GM18505 (cell line): ENCODE results near the gene TTC24.
A peak's percentile ranks its signal among the peaks of the same experiment; 100 is the strongest.
"Not testable (repeated sequence)": the region's sequence is repeated elsewhere in the genome, so short reads cannot be mapped to it uniquely, and the experiment has no call there.

Experiments used
- ATAC-seq: cut with Tn5 transposase; IDR thresholded peaks from one replicate; pipeline ENCODE4 v1.9.1; 2021; ENCODE audit not compliant: unreplicated experiment
- POLR2A ChIP-seq: IDR thresholded peaks from 4 replicates; pipeline ENCODE4 v1.6.1; 2011; ENCODE audit warnings: borderline replicate concordance; ENCODE audit not compliant: insufficient read depth, insufficient read length; ENCODE audit errors: extremely low read depth

TTC24 gene

DNA sequence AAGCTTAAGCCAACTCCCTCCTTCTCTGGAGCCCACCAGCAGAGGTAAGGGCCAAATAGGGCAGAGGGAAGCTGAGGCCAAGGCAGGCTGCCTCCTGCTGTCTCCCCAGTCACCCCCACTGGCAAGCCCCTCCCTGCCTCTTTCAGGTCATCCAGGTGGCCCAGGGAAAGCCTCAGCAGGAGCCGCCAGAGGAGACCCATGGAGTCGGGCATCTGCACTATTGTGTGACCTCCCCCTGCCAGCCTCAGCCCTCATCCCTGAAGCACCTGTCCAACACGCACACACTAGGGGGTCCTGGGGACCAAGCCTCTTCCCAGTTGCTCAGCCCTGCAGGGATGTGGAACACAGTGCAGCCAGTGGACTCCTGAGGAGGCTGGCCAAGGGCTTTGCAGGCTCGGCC is 6.8 kb downstream of the TTC24 start:
- no peak for ATAC-seq
- TF ChIP-seq POLR2A, result no peak

GRCh38 chr1:156586892-156587477 is 7.5 kb downstream of the TTC24 start:
- TF ChIP-seq POLR2A, result no peak
- no peak for ATAC-seq

DNA sequence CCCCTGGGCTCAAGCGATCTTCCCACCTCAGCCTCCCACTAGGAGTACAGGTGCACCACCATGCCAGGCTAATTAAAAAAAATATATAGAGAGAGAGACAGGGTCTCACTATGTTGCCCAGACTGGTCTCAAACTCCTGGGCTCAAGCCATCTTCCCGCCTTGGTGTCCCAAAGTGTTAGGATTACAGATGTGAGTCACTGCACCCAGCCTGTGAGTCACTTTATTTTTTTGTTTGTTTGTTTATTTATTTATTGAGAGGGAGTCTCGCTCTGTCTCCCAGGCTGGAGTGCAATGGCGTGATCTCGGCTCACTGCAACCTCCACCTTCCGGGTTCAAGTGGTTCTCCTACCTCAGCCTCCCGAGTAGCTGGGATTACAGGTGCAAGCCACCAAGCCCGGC is 8.4 kb downstream of the TTC24 start:
- ATAC-seq, result not testable (repeated sequence)

GRCh38 chr1:156589546-156589945 is 10.0 kb downstream of the TTC24 start:
- TF ChIP-seq POLR2A, result no peak
- no peak for ATAC-seq

GRCh38 chr1:156590326-156591180 is 11.0 kb downstream of the TTC24 start:
- no peak for ATAC-seq
- no peak for TF ChIP-seq POLR2A

GRCh38 chr1:156591181-156591431 is 11.6 kb downstream of the TTC24 start:
- no peak for ATAC-seq
- no peak for TF ChIP-seq POLR2A

DNA sequence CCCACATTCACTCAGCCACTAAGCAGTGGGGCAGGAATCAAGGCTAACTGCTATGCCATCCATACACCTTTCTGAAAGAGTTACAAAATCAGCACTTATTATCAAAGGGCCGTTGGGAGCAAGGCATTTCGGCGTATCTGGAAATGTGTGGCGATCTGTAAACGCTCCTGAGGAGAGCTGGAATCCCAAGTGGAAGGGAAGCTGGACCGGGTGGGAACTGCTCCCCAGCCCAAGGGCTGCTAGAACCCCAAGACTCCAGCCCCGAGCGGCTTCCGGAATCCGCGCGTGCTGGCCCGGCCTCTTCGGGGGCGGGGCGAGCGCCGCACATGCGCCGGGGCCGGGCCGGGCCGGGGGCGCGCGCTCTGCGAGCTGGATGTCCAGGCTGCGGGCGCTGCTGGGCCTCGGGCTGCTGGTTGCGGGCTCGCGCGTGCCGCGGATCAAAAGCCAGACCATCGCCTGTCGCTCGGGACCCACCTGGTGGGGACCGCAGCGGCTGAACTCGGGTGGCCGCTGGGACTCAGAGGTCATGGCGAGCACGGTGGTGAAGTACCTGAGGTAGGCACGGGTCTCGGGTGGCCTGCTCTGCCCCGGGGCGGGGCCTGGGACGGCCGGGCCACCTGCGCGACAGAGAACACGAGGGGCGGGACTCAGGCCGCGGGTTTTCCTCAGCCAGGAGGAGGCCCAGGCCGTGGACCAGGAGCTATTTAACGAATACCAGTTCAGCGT is 12.1 kb downstream of the TTC24 start, which contains the start of gene NAXE:
NAXE (plus strand) TSS at position 345 of the 726 bp plus-strand sequence; CDS start at position 374, 29 bp downstream.
- TF ChIP-seq POLR2A, result peak; percentile 95
- ATAC-seq, result peak; percentile 85

- peak; percentile 15 for TF ChIP-seq POLR2A
- no peak for ATAC-seq
Observed at GRCh38 chr1:156592158-156592909, 12.8 kb downstream of the TTC24 start.

GRCh38 chr1:156592910-156593660 is 13.6 kb downstream of the TTC24 start:
- peak; percentile 21 for TF ChIP-seq POLR2A
- ATAC-seq, result no peak

- no peak for TF ChIP-seq POLR2A
- ATAC-seq, result no peak
Observed at GRCh38 chr1:156593661-156593989, 14.1 kb downstream of the TTC24 start.

DNA sequence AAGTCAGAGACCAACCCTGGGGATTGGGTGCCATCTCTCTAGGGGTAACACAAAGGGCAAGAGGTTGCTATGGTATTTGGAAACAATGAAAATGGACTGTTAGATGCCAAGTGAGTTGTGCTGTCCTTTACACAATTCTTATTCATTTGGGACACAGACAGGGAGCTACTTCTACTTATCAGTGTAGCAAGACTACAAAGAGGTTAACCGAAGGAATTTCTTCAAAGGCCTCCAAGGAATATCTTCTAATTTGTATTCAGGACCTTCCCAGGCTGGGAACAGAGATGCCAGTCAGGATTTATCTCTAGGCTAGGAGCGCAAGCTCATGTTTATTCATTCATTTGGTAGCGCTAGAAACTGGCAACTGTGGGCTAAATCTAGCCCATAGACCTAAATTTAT is 14.7 kb downstream of the TTC24 start:
- ATAC-seq, result no peak
- no peak for TF ChIP-seq POLR2A

GRCh38 chr1:156595016-156595415 is 15.5 kb downstream of the TTC24 start:
- no peak for TF ChIP-seq POLR2A

DNA sequence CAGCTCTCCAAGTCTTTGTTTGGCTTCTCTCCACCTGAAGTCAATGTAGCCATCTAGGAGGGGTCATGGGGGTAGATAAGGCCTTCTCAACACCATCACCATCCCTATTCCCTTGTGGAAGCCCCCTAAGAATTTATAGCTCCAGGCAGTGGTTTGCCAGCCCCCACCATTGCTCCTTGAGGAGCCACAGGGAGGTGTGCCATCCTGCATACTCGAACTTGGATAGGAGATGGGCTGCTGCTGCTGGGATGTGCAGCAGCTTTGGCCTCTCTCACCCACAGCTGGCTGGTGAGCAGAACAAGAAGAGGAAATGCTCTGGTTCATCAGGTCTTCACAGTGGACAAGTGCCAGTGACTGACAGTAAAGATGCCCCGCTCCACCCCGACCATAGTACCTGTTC is 16.9 kb downstream of the TTC24 start:
- no peak for TF ChIP-seq POLR2A
- no peak for ATAC-seq

More at GRCh38 chr1:156595016-156595415, 15.5 kb downstream of the TTC24 start:
- no peak for ATAC-seq
